Endothelial cell of umbilical vein (primary cell): ENCODE measurements around the gene TGFBI. TPM values are rescaled to one million over a fixed set of nuclear protein-coding genes. Genes with fewer than 3 reads are reported as not detected.

ENCODE experiments used
- BruUV-seq: library from RNA; stranded (reverse); fragments of 400-500 nt; replicated peaks from 2 replicates; lab custom pipeline; 2021; lab: Mats Ljungman, UMichigan
- CTCF ChIA-PET: fragments of 300-600, 350-600 bp; sonication (Branson Sonifier 250); formaldehyde crosslinking; loops from one replicate; lab custom pipeline; 2021; ENCODE audit warnings: antibody characterized with exemption, inconsistent platforms; lab: Charles Lee
- POLR2A ChIA-PET: fragments of 300-600, 350-600 bp; sonication (Branson Sonifier 250); formaldehyde crosslinking; loops from one replicate; lab custom pipeline; 2021; ENCODE audit warnings: antibody characterized with exemption, inconsistent platforms; lab: Charles Lee
- DNase-seq: peaks from one replicate; pipeline ENCODE4 v3.0.0-alpha.2; 2011; ENCODE audit warnings: low read depth, low spot score
- FAIRE-seq: peaks from 2 replicates; lab custom pipeline; 2011; peaks lifted over from hg19 to GRCh38; lab: Jason Lieb, UNC
- H2AFZ ChIP-seq: 2 replicates; pipeline ENCODE4 v1.6.0; 2012; ENCODE audit warnings: low read depth, low read length, control low read depth, inconsistent platforms
- H3K27ac ChIP-seq: 2 replicates; pipeline ENCODE4 v1.5.1; 2011; ENCODE audit warnings: low read depth, mild to moderate bottlenecking, control low read depth, low read length, moderate library complexity; ENCODE audit not compliant: insufficient read depth
- H3K27me3 ChIP-seq, 2 experiments: 2 replicates each; pipeline versions ENCODE4 v1.6.0 to v1.6.1; 2011; ENCODE audit warnings: low read length in 2 of 2, mixed read lengths in 1 of 2; ENCODE audit not compliant: control insufficient read depth in 2 of 2, insufficient read depth in 2 of 2
- H3K36me3 ChIP-seq, 2 experiments: 2 replicates in 1 of 2; 3 replicates in 1 of 2; pipeline ENCODE4 v1.5.1; 2011; ENCODE audit warnings: low read length in 2 of 2, mild to moderate bottlenecking in 1 of 2, moderate library complexity in 1 of 2; ENCODE audit not compliant: control insufficient read depth in 2 of 2, insufficient read depth in 2 of 2; ENCODE audit errors: extremely low read depth in 1 of 2
- H3K4me1 ChIP-seq: 3 replicates; pipeline ENCODE4 v1.5.1; 2011; ENCODE audit warnings: mild to moderate bottlenecking, low read length; ENCODE audit not compliant: control insufficient read depth, insufficient read depth; ENCODE audit errors: extremely low read depth
- H3K4me2 ChIP-seq: 2 replicates; pipeline ENCODE4 v1.6.1; 2011; ENCODE audit warnings: low read length, control low read depth, mixed read lengths; ENCODE audit not compliant: insufficient read depth
- H3K4me3 ChIP-seq, 3 experiments: fragments of 200-600 bp in 1 of 3; sonication (generic), shearing (Covaris generic) in 1 of 3; replicated peaks in 1 of 3; 2 replicates each; pipeline ENCODE4 v1.5.1; 2011 to 2016; ENCODE audit warnings: control low read depth in 3 of 3, low read length in 3 of 3, mild to moderate bottlenecking in 2 of 3, inconsistent platforms in 1 of 3, low read depth in 1 of 3, moderate library complexity in 1 of 3; ENCODE audit not compliant: insufficient read depth in 1 of 3
- H3K79me2 ChIP-seq: 2 replicates; pipeline ENCODE4 v1.6.0; 2012; ENCODE audit warnings: low read length, inconsistent platforms; ENCODE audit not compliant: control insufficient read depth, insufficient read depth
- H3K9ac ChIP-seq: replicated peaks from 2 replicates; pipeline ENCODE3; 2011; ENCODE audit warnings: low read length, control low read depth; ENCODE audit not compliant: insufficient read depth; ENCODE audit errors: extremely low read depth
- H3K9me1 ChIP-seq: replicated peaks from 3 replicates; pipeline ENCODE4 v1.6.0; 2011; ENCODE audit warnings: mild to moderate bottlenecking, low read length; ENCODE audit not compliant: control insufficient read depth, insufficient read depth; ENCODE audit errors: extremely low read depth
- H3K9me3 ChIP-seq: replicated peaks from 2 replicates; pipeline ENCODE4 v1.5.1; 2012; ENCODE audit warnings: low read length, inconsistent platforms; ENCODE audit not compliant: control insufficient read depth, insufficient read depth
- H4K20me1 ChIP-seq: replicated peaks from 2 replicates; pipeline ENCODE3; 2011; ENCODE audit warnings: mild to moderate bottlenecking, low read length; ENCODE audit not compliant: control insufficient read depth, insufficient read depth; ENCODE audit errors: extremely low read depth
- EZH2 ChIP-seq: IDR thresholded peaks from 2 replicates; pipeline ENCODE4 v1.6.1; 2012; ENCODE audit warnings: borderline replicate concordance, low read depth, mild to moderate bottlenecking, moderate library complexity, low read length, inconsistent platforms; ENCODE audit not compliant: severe bottlenecking
- FOS ChIP-seq: IDR thresholded peaks from 2 replicates; pipeline ENCODE4 v1.6.1; 2011; ENCODE audit warnings: mild to moderate bottlenecking, low read length, moderate library complexity, borderline replicate concordance; ENCODE audit not compliant: insufficient read depth
- GATA2 ChIP-seq: IDR thresholded peaks from 2 replicates; pipeline ENCODE4 v1.7.0; 2011; ENCODE audit warnings: low read depth, mild to moderate bottlenecking, moderate library complexity, mixed read lengths, low read length; ENCODE audit not compliant: insufficient read length, insufficient read depth
- JUN ChIP-seq: IDR thresholded peaks from 2 replicates; pipeline ENCODE4 v1.6.1; 2011; ENCODE audit warnings: borderline replicate concordance, low read depth; ENCODE audit not compliant: insufficient read length, insufficient read depth
- MYC ChIP-seq: IDR thresholded peaks from one replicate; pipeline ENCODE4 v1.6.1; 2011; ENCODE audit warnings: mild to moderate bottlenecking, low read depth, low read length
- POLR2A ChIP-seq: IDR thresholded peaks from 2 replicates; pipeline ENCODE4 v1.6.1; 2012; ENCODE audit warnings: low read depth, mild to moderate bottlenecking, control low read depth, low read length
- POLR2AphosphoS5 ChIP-seq: IDR thresholded peaks from 2 replicates; pipeline ENCODE4 v1.6.1; 2012; ENCODE audit warnings: low read depth, mild to moderate bottlenecking, control low read depth, low read length, moderate library complexity; ENCODE audit not compliant: insufficient read depth
- dilution Hi-C: fragments of 300-500 bp; cut with MboI; formaldehyde crosslinking; loops from one replicate; pipeline ENCODE4 v1.15.0; 2019; ENCODE audit warnings: low sequenced_read_pairs; ENCODE audit not compliant: extremely low pct_ligation_motif_present
- intact Hi-C: fragments of 100-400 bp; cut with micrococcal nuclease; formaldehyde crosslinking; loops from one replicate; pipeline ENCODE4 v1.10.0; 2022
- polyA plus RNA-seq, 4 experiments: library from polyadenylated mRNA; depleted of rRNA in 3 of 4; stranded (reverse) in 3 of 4; unstranded in 1 of 4; fragments of >200 nt; gene quantifications; 2 replicates each; pipeline versions ENCODE4 v1.2.1 to v1.2.3, GENCODE V29; 2011 to 2012; ENCODE audit warnings: missing spikeins in 1 of 4
- total RNA-seq: library from RNA; stranded (reverse); gene quantifications from 2 replicates; pipeline ENCODE4 v1.2.3, GENCODE V29; 2021
- TF ChIP-seq, protein P1 (sequence below), 2 donors: IDR thresholded peaks; 1 replicate in 1 of 2; 2 replicates in 1 of 2; pipeline ENCODE4 v1.5.1; 2011; ENCODE audit warnings: low read length in 2 of 2, mild to moderate bottlenecking in 2 of 2, moderate library complexity in 2 of 2, control low read depth in 1 of 2, inconsistent platforms in 1 of 2, low read depth in 1 of 2; ENCODE audit not compliant: insufficient read depth in 1 of 2; ENCODE audit errors: extremely low read depth in 1 of 2
- TF ChIP-seq, protein P2 (sequence below): IDR thresholded peaks from 2 replicates; pipeline ENCODE4 v1.6.1; 2011; ENCODE audit not compliant: insufficient read depth, insufficient read length

TGFBI gene
- total and polyA plus RNA-seq, 2 donors (not counting 3 experiments of a cell fraction or from before 2014, with no cell fraction given) = 6.5 to 18.9 TPM

DNA sequence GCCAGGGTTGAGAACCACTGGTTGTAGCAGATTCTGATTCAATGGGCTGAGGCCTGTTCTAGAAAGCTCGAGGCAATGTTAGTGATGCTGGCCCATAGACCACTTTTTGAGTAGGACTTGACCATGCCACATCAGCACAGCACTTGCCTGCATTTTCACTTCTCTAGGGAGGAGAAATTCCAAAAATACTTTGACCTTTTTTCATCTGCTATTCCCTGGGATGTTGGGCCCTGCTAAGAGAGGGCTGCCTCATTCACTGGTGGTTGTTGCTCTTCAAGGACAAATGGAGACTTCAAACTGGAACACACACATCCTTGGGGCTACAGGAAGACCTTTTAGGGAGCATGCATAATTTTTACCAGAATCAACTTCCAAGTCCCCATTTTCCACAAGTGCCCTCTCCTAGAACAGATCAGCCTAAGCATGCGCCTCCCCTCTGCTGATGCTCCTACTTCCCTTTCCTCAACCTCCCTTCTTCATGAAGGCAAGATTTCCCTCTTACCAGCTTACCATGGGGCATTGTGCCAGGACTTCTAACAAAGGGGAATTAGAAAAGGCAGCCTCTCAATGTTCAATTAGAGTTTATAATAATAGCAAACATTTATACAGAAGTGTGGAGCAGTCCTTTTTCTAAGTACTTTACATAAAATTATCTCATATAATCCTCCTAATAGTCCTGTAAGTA is 12.7 kb upstream of the TGFBI start:
- POLR2A ChIA-PET = no interaction called here
- Histone ChIP-seq H3K79me2 (no peaks in the 10 kb centered on the region), H3K9me1 (no peaks in the 10 kb centered on the region), H4K20me1 (no peaks in the 10 kb centered on the region), H3K9me3 (no peaks in the 10 kb centered on the region), H3K4me2 (no peak overlapping the region), H3K36me3 (no peaks in the 10 kb centered on the region), H3K4me3 (no peak overlapping the region), H3K4me1 (peaks cover 34% of the 10 kb centered on the region), H3K9ac (no peak overlapping the region), H3K27ac (no peak overlapping the region), H2AFZ (no peak overlapping the region), H3K27me3 (no peaks in the 10 kb centered on the region)
- CTCF ChIA-PET = interaction anchor here (2.1 kb wide), 1 partner anchor 71 kb away, joined by 6 read pairs; no protein-coding TSS in a partner anchor
- DNase-seq = no peak
- no peak for FAIRE-seq
- BruUV-seq = no TSS peak
- dilution Hi-C loops (no loop called here), intact Hi-C loops (no loop called here)
- no peak for TF ChIP-seq JUN
- TF ChIP-seq, protein P1, sequence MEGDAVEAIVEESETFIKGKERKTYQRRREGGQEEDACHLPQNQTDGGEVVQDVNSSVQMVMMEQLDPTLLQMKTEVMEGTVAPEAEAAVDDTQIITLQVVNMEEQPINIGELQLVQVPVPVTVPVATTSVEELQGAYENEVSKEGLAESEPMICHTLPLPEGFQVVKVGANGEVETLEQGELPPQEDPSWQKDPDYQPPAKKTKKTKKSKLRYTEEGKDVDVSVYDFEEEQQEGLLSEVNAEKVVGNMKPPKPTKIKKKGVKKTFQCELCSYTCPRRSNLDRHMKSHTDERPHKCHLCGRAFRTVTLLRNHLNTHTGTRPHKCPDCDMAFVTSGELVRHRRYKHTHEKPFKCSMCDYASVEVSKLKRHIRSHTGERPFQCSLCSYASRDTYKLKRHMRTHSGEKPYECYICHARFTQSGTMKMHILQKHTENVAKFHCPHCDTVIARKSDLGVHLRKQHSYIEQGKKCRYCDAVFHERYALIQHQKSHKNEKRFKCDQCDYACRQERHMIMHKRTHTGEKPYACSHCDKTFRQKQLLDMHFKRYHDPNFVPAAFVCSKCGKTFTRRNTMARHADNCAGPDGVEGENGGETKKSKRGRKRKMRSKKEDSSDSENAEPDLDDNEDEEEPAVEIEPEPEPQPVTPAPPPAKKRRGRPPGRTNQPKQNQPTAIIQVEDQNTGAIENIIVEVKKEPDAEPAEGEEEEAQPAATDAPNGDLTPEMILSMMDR (IDR thresholded peaks at IDR 0.05; ENCODE audit: extremely low read depth in 1 of 2, insufficient read depth in 1 of 2, low read depth in 1 of 2, low read length in 2 of 2) = no peak
- TF ChIP-seq POLR2A = no peak
- no peak for TF ChIP-seq GATA2
- no peak for TF ChIP-seq POLR2AphosphoS5
- TF ChIP-seq, protein P2, sequence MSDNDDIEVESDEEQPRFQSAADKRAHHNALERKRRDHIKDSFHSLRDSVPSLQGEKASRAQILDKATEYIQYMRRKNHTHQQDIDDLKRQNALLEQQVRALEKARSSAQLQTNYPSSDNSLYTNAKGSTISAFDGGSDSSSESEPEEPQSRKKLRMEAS = no peak
- TF ChIP-seq FOS = no peak
- TF ChIP-seq EZH2 = no peak
- TF ChIP-seq MYC = no peak
